Measurements from ENCODE around the gene EFNA5. TPM values are rescaled to one million over a fixed set of nuclear protein-coding genes. Genes with fewer than 3 reads are reported as not detected.

Gene EFNA5
- polyA plus RNA-seq, 1 of the 3 experiments (the other 2 are of a cell fraction), result 0.81 TPM

DNA sequence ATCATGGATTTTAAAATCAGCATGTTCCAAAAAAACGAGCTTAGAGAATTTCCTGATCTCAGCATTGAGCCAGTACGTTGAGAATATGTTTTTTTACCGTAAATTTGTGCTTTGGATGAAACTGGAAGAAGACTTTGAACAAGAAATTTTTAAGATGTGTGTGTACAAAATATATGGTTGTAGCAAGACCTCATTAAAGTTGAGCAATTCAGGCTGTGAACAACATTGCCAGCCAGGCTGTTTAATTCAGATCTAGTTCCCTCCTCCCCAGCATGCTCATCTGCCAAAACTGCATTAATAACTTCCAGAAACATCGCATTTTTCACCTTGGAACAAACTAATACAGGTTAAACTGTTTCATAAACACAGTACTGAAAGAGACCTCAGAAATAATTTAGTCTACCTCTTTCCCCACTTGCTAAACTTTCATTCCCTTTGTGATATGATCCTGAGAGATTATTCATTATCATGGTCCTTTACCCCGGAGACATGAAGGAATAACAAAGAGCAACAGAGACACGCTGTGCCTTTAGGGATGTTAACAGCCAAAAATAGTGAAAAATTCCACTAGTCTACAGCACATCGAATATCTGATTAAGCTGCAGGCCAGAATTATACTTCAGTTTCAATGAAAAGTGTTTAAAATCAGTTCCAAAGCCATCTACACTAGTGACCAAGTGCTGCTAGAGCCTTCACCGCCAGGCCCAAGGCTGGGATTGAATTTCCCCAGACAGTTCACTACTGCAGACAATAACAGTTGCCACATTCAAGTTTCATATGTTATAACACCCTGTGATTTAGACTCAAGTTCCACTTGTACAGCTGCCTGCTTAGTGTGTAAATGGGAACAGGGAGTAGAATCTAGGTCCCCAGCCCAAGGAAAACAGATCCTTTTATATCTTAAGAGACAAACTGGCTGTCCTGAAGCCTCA lies 89.6 kb downstream of the EFNA5 start:
- Histone ChIP-seq H3F3A (replicated peaks; ENCODE audit: insufficient read depth) (no peaks in the 10 kb centered on the region), H3K36me3 (replicated peaks in 1 of 2; ENCODE audit: control insufficient read depth in 1 of 2, insufficient read depth in 2 of 2, low read length in 1 of 2) (no peaks in the 10 kb centered on the region), H3K4me1 (ENCODE audit: control insufficient read depth in 1 of 2, insufficient read depth in 2 of 2, low read depth in 1 of 2, low read length in 1 of 2) (peaks cover 0 to 6% of the 10 kb centered on the region in 2 experiments; a peak in 1 of 4 replicates), H3K4me2 (no peak overlapping the region), H3K27ac (ENCODE audit: low read depth in 2 of 2, low read length in 1 of 2) (peak overlapping the region in 1 of 2 experiments; percentile 47; a peak in 2 of 4 replicates), H3K79me2 (ENCODE audit: insufficient read depth) (no peaks in the 10 kb centered on the region), H3K9ac (no peak overlapping the region), H3K9me2 (no peaks in the 10 kb centered on the region), H2AFZ (ENCODE audit: low read depth) (no peak overlapping the region), H4K20me1 (ENCODE audit: insufficient read depth) (no peaks in the 10 kb centered on the region), H3K9me3 (no peaks in the 10 kb centered on the region), H3K27me3 (ENCODE audit: insufficient read depth) (no peaks in the 10 kb centered on the region), H3K4me3 (ENCODE audit: low read depth in 2 of 2, low read length in 1 of 2) (no peak overlapping the region)
- WGBS (ENCODE audit: low lambda C conversion rate), result 86% methylated on average over 8 of the region's 8 CpGs
- POLR2A ChIA-PET, result interaction anchor here (0.6 kb wide), 1 partner anchor 1312 kb away, joined by 3 read pairs; no protein-coding TSS in a partner anchor
- DNase-seq, result no peak
- CTCF ChIA-PET, result interaction anchor here (0.6 to 3.5 kb wide), 4 partner anchors 9 to 21 kb away, joined by 3 to 22 read pairs (median 3); no protein-coding TSS in a partner anchor
- TF ChIP-seq, protein P1, sequence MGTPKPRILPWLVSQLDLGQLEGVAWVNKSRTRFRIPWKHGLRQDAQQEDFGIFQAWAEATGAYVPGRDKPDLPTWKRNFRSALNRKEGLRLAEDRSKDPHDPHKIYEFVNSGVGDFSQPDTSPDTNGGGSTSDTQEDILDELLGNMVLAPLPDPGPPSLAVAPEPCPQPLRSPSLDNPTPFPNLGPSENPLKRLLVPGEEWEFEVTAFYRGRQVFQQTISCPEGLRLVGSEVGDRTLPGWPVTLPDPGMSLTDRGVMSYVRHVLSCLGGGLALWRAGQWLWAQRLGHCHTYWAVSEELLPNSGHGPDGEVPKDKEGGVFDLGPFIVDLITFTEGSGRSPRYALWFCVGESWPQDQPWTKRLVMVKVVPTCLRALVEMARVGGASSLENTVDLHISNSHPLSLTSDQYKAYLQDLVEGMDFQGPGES (IDR thresholded peaks at IDR 0.05; ENCODE audit: low read depth, low read length), result no peak
- no peak for TF ChIP-seq TEAD4 (IDR thresholded peaks at IDR 0.05; ENCODE audit: borderline replicate concordance, insufficient read depth)
- TF ChIP-seq GATA2 (CRISPR knock-in tag; IDR thresholded peaks at IDR 0.05), result no peak
- TF ChIP-seq JUND (IDR thresholded peaks at IDR 0.05), result no peak
- no peak for TF ChIP-seq ELF1 (IDR thresholded peaks at IDR 0.05)
- no peak for TF ChIP-seq SMC3 (IDR thresholded peaks at IDR 0.05; ENCODE audit: low read depth, low read length)

DNA sequence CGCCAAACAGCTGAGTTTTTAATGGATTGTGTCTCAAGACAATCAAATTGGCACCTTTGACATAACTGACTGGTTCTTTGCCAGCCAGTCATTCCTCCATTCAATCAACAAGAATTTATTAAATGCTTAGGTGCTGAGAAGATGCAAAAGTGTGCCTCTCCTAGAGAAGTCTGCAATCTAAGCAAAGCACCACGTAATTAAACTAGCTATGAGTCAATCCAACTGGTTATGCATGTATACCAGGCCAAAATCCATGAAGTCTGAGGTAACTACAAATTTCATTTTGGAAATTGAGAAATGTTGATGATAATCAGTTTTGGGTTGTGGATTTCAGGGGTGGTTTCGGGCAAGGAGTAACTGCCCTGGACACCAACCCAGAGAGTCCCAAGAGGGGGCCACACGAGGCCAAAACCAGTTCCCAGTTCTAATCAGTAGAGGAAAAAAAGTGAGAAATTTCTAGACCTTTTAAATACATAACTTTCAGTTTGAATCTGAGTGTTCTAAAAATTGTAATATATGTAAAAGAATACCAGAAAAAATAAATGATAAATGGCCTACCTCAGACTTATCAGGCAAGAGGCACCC lies 92.6 kb downstream of the EFNA5 start:
- DNase-seq, result no peak
- CTCF ChIA-PET, result no interaction called here
- H3K4me3 ChIP-seq (ENCODE audit: low read depth in 2 of 2, low read length in 1 of 2), result no peak overlapping the region

More for the DNA sequence above, 92.6 kb downstream of the EFNA5 start:
- no peaks in the 10 kb centered on the region for H3F3A ChIP-seq (replicated peaks; ENCODE audit: insufficient read depth)
- peaks cover 0 to 6% of the 10 kb centered on the region in 2 experiments; a peak in 2 of 4 replicates for H3K4me1 ChIP-seq (ENCODE audit: control insufficient read depth in 1 of 2, insufficient read depth in 2 of 2, low read depth in 1 of 2, low read length in 1 of 2)
- H3K79me2 ChIP-seq (ENCODE audit: insufficient read depth), result no peaks in the 10 kb centered on the region
- TF ChIP-seq NFIC (IDR thresholded peaks at IDR 0.05; ENCODE audit: borderline replicate concordance) (no peak), YY1 (IDR thresholded peaks at IDR 0.05; ENCODE audit: low read depth) (no peak), POLR2AphosphoS5 (IDR thresholded peaks at IDR 0.05; ENCODE audit: low read depth, low read length) (no peak), REST (IDR thresholded peaks at IDR 0.05; ENCODE audit: low read depth, low read length) (no peak)
- no peak overlapping the region for H2AFZ ChIP-seq (ENCODE audit: low read depth)
- no peaks in the 10 kb centered on the region for H3K27me3 ChIP-seq (ENCODE audit: insufficient read depth)
- POLR2A ChIA-PET, result no interaction called here
- WGBS (ENCODE audit: low lambda C conversion rate), result 96% methylated on average over 4 of the region's 4 CpGs
- H3K9me3 ChIP-seq, result no peaks in the 10 kb centered on the region
- no peak overlapping the region for H3K27ac ChIP-seq (ENCODE audit: low read depth in 2 of 2, low read length in 1 of 2)
- H3K36me3 ChIP-seq (replicated peaks in 1 of 2; ENCODE audit: control insufficient read depth in 1 of 2, insufficient read depth in 2 of 2, low read length in 1 of 2), result no peaks in the 10 kb centered on the region
- H3K9ac ChIP-seq, result no peak overlapping the region
- no peaks in the 10 kb centered on the region for H4K20me1 ChIP-seq (ENCODE audit: insufficient read depth)
- no peak overlapping the region for H3K4me2 ChIP-seq
- no peaks in the 10 kb centered on the region for H3K9me2 ChIP-seq

Data from SK-N-SH (cell line).